UCSD-AML1 (cell line): Measurements from ENCODE around the gene SLC25A1.

Experiments used
- DNase-seq: peaks from one replicate; lab custom pipeline; 2025; ENCODE audit not compliant: unreplicated experiment; lab: John Stamatoyannopoulos, UW

The SLC25A1 gene

GRCh38 chr22:19178657-19179496, at the start of gene SLC25A1:
TSS of gene SLC25A1 (minus strand) at chr22:19178736. CDS start at chr22:19178673, 63 bp downstream.
- peak; percentile 90 for DNase-seq

DNA sequence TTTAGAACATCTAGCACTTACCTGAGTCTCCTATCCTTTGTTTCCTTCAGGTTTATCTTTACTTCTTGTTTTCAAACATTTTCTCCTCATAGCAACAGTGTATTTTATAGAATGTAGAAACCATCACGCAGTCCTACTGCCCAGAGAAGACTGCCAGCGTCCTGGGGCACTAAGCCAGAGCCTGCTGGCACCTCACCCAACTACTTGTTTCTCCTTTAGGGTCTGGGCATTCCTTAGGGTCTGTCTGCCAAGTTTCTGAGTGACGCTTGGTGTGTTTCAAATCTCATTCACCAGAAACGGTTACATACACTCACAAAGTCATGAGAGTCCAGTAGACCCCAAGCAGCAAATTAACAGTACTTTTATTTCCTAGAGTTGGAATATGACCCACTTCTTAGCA, 49.6 kb upstream of the SLC25A1 start:
- no peak for DNase-seq

- DNase-seq, result no peak
Observed at GRCh38 chr22:19226428-19226827, 47.9 kb upstream of the SLC25A1 start.

DNA sequence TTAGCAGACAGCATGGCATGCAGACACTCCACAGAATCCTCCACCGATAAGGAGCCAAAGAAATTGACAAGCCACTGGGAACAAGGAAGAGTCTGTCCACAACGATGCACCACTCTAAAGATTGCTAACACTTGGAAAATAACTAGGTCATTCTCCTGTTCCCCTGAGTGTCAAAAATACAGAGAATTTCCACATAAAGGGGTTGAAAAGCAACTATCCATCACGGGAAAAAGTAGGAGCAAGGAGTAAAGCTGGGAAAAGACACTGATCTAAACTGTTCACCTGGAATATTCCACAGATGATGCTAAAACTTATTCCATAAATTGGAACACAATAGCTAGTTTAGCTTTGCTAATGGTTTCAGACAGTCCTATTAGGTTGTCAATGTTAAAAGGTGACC, 47.0 kb upstream of the SLC25A1 start:
- DNase-seq, result no peak

GRCh38 chr22:19224985-19225384, 46.4 kb upstream of the SLC25A1 start:
- no peak for DNase-seq

- DNase-seq, result no peak
Observed at GRCh38 chr22:19224557-19224956, 46.0 kb upstream of the SLC25A1 start.

DNA sequence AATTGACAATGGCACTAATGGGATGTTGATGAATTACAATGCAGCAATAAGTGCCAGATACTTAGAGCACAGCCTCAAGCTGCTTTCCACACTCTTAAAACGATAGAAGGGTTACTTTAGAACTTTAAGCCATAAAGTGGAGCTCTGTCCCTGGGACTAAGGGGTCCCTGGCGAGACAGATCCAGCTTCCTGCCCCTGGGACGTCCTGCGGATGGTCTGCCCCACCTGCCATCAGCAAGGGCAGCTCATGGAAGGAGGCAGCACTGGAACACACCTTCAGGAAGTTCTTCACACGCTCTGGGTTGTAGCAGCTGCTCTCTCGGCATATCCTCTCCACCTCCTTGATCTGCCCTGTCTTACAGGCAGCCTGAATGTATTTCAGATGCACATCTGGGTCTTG, 45.1 kb upstream of the SLC25A1 start:
- no peak for DNase-seq

GRCh38 chr22:19223110-19223509, 44.6 kb upstream of the SLC25A1 start:
- DNase-seq, result no peak

DNA sequence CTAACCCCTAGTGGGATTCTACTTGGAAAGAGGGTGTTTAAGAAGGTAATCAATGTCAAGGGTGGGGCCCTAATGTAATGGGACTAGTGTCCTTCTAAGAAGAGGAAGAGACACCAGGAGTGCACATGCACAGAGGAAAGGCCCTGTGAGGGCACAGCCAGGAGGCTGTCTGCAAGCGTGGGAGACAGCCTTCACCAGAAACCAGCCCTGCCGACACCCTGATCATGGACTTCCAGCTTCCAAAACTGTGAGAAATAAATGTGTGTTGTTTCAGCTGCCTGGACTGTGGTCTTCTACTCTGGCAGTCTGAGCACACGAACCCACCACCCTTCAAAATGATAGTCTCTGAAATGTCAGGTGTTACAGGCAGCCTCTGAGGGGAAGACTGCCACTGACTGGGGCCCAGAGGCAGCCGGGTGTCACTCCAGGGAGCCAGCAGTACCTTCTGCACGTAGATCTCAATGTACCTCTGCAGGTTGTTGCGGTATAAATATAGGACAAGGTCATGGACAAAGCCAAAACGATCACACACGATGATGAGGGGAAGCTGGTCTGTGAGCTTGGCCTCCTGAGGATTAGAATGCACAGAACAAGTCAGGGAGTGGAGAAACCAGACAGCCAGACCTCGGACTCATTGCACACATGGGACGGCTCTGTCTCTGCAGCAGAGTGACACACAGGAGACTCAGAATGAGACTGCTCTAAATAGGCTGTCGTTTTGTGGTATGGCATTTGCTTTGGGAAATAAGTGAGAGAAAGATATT, 43.9 kb upstream of the SLC25A1 start:
- DNase-seq, result no peak

GRCh38 chr22:19220867-19221266, 42.3 kb upstream of the SLC25A1 start:
- no peak for DNase-seq

- DNase-seq, result no peak
Observed at GRCh38 chr22:19218541-19219233, 40.2 kb upstream of the SLC25A1 start.

- DNase-seq, result no peak
Observed at GRCh38 chr22:19216579-19216978, 38.0 kb upstream of the SLC25A1 start.

DNA sequence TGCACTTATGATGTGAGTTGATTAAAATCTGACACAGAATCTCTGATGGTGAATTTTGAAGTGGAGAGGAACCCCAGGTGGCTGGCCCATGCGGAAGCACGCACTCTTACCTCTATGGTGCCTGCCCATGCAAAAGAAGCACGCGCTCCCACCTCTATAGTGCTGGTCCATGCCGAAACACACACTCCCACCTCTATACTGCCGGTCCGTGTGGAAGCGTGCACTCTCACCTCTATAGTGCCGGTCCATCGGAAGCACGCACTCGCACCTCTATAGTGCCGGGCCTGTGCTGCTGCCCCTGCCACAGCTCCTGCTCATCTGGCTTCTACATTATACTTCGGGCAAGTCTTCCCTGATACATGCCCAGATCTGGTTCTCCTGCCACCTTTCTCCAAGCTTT, 36.8 kb upstream of the SLC25A1 start:
- no peak for DNase-seq

GRCh38 chr22:19214078-19214473, 35.5 kb upstream of the SLC25A1 start:
- no peak for DNase-seq

- DNase-seq, result no peak
Observed at GRCh38 chr22:19213442-19214077, 35.0 kb upstream of the SLC25A1 start.

DNA sequence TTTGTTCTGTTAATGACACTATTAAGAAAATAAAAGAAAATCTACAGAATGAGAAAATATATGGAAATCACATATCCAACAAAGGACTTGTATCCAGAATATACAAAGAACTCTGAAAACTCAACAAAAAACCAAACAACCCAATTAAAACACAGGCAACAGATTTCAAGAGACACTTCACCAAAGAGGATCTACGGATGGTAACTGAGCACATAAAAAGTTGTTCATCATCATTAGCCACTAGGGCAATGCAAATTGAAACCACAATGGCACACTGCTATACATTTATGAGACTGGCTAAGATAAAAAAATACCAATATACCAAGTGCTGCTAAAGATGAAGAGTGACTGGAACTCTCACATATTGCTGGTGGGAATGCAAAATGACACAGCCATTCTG, 34.5 kb upstream of the SLC25A1 start:
- DNase-seq, result no peak

DNA sequence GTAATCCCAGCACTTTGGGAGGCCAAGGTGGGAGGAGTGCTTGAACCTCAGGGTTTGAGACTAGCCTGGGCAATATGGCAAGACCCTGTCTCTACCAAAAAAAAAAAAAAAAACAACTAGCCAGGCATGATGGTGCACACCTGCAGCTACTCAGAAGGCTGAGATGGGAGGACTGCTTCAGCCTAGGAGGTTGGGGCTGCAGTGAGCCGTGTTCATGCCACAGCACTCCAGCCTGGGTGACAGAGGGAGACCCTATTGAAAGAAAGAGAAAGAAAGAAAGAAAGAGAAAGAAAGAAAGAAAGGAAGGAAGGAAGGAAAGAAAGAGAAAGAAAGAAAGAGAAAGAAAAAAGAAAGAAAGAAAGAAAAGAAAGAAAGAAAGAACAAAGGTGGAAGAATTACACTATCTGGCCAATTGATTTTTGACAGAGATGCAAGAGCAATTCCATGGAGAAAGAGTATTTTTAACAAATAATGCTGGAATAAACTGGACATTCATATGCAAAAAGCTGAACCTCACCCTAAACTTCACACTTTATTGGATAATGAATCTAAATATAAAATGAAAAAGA, 33.9 kb upstream of the SLC25A1 start:
- DNase-seq, result no peak

- DNase-seq, result no peak
Observed at GRCh38 chr22:19210188-19210587, 31.7 kb upstream of the SLC25A1 start.

DNA sequence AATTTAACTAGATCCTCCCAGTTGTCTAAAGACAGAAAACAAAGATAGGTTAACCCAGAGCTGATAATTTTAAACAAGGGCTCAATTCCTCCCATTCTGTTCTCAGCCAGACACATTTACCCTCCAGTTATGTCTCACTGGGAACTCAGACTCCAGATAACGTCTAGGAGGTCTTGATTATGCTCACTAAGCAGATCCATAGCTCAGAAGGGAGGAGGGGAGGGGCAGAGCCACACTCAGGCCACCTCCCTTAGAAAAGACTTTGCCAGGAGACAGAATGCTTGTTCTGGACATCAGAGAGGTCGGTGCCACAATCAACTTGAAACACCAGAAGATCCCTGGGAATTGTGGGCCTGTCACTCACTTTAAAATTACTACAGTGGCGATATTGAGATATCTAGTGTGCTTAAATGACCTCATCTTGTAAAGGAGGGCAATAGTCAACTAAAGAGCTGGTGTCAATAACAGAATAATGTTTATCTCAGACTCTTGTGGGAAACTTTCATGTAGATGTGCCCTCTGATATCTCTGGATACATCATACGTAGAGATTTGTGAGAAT, 29.8 kb upstream of the SLC25A1 start:
- no peak for DNase-seq

- DNase-seq, result no peak
Observed at GRCh38 chr22:19207884-19208283, 29.3 kb upstream of the SLC25A1 start.

DNA sequence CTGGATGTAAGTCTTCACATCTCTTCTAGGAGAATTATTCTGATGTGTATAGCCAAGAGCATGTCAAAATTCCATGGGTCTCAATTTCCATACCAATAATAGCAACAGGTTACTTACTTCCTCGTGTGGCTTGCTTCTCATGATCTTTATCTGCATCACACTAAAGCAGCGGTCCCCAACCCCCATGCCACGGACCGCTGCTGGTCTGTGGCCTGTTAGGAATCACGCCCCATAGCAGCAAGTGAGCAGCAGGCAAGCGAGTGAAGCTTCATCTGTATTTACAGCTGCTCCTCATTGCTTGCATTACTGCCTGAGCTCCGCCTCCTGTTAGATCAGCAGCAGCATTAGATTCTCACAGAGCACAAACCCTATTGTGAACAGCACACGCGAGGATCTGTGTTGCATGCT, 28.9 kb upstream of the SLC25A1 start:
- DNase-seq, result no peak
